ENCODE results near the gene MXRA5.

GRCh38 chrX:3351276-3351675 is 4.8 kb upstream of the MXRA5 start:
- TF ChIP-seq CTCF (conservative IDR thresholded peaks at IDR 0.05 in 1 of 2, IDR thresholded peaks at IDR 0.05 in 1 of 2; ENCODE audit: extremely low read depth in 1 of 2, insufficient read depth in 1 of 2, low read depth in 1 of 2, low read length in 2 of 2) (no peak), EZH2 (IDR thresholded peaks at IDR 0.05; ENCODE audit: borderline replicate concordance, low read length) (no peak)

All from mammary epithelial cell (primary cell).